GM18861 (cell line): ENCODE measurements around the gene CKAP2L.

Experiments used
- ATAC-seq: cut with Tn5 transposase; IDR thresholded peaks from one replicate; pipeline ENCODE4 v1.9.1; 2021; ENCODE audit not compliant: unreplicated experiment

The CKAP2L gene

GRCh38 chr2:112767693-112768330, 3.4 kb upstream of the CKAP2L start:
- no peak for ATAC-seq

GRCh38 chr2:112765251-112765650, 842 bp upstream of the CKAP2L start:
- no peak for ATAC-seq

GRCh38 chr2:112762276-112762675, 2.1 kb downstream of the CKAP2L start:
- ATAC-seq, result no peak

DNA sequence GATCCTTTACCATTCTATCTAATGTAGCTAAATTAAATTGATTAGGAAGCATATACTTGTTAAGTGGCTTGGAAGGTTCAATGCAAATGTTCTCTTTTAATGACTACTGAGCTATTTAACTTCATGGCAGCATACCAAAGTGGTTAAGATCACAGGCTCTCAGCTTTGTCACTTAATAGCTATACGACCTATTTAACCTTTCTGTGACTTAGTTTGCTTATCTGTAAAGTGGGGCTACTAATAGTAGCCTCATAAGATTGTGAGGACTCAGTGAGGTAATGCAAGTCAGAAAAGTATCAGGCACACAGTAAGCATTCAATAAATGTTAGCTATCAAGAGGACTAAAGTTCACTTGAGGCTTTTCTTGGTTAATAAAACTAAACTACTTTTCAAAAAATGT, 4.3 kb downstream of the CKAP2L start:
- no peak for ATAC-seq

DNA sequence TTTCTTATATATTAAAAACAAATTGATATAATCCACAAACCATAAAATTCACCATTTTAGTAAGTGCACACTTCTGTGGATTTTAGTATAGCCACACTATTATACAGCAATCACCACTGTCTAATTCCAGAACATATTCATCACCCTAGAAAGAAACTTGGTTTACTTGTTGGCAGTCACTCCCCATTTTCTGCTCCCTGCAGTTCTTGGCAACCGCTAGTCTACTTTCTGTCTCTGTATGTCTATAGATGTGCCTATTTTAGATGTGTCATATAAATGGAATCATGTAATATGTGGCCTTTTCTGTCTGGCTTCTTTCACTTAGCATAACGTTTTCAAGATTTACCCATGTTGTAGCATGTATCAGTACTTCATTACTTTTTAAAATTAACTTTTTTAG, 5.7 kb downstream of the CKAP2L start:
- no peak for ATAC-seq

DNA sequence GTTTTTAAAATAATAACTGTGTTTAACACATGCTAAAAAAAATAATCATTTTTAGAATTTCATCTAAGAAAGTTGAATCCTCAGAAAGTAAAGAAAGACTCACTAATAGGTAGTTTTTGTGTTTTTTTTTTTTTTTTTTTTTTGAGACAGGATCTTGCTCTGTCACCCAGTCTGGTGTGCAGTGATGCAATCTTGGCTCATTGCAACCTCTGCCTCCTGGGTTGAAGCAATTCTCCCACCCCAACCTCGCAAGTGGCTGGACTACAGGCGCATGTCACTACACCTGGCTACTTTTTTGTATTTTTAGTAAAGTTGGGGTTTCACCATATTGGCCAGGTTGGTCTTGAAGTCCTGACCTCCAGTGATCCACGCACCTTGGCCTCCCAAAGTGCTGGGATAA, 7.1 kb downstream of the CKAP2L start:
- ATAC-seq, result no peak

DNA sequence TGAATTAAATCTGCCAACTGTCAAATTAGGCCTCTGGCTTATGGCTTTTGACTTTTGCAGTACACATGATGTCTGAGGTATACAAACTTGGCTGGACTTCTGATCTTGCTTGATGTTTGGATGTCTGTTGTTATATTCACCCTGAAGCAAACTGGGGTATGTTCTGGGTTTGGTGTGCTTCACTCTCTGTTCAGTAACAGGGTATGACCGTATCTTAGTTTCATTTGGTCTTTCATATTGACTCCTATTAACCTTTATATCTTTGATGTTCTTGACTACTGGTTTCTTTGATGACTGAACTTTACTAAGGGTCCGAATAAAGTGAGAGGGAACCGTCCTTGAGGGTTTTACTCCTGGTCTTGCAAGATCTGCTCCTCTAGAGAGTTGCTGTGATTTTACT, 8.2 kb downstream of the CKAP2L start:
- ATAC-seq, result no peak

GRCh38 chr2:112755444-112755843, 9.0 kb downstream of the CKAP2L start:
- no peak for ATAC-seq

- no peak for ATAC-seq
Measured at GRCh38 chr2:112754564-112754963, 9.8 kb downstream of the CKAP2L start.

- no peak for ATAC-seq
Measured at GRCh38 chr2:112752667-112753066, 11.7 kb downstream of the CKAP2L start.

DNA sequence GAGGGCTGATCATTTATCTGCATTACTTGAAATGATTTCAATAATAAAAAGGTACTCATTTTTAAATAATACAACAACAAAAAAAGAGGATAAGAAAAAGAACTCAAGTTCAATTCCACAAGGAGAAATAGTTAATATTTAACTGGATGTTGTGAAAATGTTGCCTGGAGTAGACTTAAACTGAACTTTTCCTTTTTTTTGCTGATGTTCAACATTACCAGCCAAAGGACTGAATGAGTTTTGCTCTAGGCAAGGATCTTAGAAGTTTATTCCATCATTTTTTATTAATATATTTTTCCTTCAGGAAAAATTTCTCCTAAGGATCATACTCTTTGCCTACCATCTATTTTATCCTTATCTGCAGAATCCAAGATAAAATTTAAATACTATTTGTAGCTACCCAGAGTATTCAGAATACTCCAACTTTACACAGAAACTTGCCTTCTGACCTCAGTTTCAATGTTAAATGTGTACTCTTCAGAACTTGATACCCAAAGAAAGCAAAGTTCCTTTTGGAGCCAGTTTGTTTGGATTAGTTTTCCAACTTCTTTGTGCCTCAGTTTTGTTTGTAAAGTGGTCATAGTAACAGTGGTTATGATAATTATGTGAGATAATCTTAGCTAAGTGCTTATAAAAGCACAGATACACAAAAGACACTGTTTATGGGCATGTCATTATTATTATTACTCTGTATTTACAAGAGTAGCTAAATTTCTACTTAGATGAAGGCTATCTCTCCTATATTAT, 12.8 kb downstream of the CKAP2L start:
- no peak for ATAC-seq

GRCh38 chr2:112750560-112750843, 13.9 kb downstream of the CKAP2L start:
- ATAC-seq, result no peak

DNA sequence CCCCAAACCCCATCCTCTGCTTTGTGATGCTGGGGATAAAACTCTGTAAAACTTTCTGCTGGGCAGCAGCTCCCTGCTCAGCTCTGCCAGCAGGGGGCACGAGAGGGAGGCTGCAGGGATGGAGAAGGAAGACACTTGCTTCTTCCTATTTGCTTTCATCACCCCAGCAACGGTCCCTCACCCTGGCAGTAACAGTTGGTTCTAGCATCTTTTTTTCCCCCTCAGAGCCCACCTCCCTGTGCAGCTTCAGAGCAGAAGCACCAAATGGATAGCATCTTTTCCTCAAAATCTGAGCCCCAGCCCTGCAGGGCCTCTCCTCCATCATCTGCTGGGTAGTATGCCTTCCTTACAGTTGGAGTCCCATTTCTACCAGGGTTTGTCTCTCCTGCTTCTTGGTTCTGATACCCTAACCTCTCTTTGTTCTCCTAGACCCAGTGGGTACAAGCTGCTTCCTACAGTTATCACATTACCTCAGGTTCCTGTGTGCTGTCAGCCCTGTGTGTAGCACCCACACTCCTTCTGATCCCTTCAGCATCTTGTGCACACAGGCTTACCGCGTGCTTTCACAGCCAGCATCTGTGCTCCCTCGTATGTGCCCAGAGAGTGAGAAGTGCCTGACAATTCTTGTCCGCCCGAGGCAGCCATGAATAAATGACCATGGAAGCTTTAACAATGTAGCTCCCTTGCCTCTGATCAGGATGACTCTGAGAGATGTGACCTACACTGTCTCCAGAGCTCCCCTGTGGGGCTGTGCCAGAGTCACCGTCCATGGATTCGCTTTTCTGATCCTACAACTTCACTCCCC, 14.5 kb downstream of the CKAP2L start:
- peak; percentile 59 for ATAC-seq

- ATAC-seq, result no peak
Measured at GRCh38 chr2:112740527-112740926, 23.9 kb downstream of the CKAP2L start.

GRCh38 chr2:112737542-112738232, 26.7 kb downstream of the CKAP2L start:
- ATAC-seq, result no peak

DNA sequence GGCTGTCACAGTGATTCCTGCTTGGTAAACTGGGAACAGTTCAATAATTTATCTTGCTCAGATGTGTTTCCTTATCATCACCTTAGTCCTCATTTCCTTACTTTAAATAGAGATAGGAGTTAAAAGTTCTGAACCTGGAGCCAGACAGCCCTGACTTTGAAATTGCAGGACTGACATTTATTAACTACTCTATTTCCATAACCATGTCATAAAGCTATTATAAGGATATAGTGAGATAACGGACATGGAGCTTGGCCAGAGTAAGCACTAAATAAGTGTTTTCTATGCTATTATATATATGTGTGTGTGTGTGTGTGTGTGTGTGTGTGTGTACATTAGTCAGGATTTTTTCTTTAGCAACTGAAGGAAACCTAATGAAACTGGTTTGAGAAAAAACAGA, 30.5 kb downstream of the CKAP2L start:
- ATAC-seq, result no peak

- ATAC-seq, result no peak
Measured at GRCh38 chr2:112733456-112733855, 31.0 kb downstream of the CKAP2L start.

GRCh38 chr2:112731479-112731878, 32.9 kb downstream of the CKAP2L start:
- no peak for ATAC-seq

DNA sequence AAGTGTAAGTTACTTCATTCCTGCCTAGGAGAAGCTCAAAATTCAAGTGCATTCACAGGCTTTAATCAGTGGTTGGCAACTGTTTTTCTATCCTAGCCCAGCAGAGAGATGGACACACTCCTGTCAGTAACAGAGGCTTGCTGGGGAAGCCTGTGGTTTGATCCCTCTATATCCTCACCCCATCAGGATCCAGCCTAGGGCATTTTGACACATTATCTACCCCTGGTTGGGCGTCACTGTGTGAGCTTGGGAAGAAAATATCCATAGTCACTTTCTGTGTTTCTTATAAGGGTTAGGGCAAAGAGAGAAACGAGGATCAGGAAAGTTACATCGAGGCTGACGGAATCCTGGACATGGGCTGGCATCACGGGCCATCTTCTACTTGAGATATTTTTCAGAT, 33.6 kb downstream of the CKAP2L start:
- no peak for ATAC-seq

- no peak for ATAC-seq
Measured at GRCh38 chr2:112730216-112730615, 34.2 kb downstream of the CKAP2L start.

GRCh38 chr2:112728378-112729175, 35.8 kb downstream of the CKAP2L start:
- ATAC-seq, result no peak
